ENCODE measurements around the gene PLAAT3. TPM values are rescaled to one million over a fixed set of nuclear protein-coding genes. Genes with fewer than 3 reads are reported as not detected.
"Not testable (repeated sequence)": the region's sequence is repeated elsewhere in the genome, so short reads cannot be mapped to it uniquely, and the experiment has no call there.

PLAAT3 gene
- total RNA-seq, 2 experiments from 2014 or later, result 1.8 to 3.1 TPM

DNA sequence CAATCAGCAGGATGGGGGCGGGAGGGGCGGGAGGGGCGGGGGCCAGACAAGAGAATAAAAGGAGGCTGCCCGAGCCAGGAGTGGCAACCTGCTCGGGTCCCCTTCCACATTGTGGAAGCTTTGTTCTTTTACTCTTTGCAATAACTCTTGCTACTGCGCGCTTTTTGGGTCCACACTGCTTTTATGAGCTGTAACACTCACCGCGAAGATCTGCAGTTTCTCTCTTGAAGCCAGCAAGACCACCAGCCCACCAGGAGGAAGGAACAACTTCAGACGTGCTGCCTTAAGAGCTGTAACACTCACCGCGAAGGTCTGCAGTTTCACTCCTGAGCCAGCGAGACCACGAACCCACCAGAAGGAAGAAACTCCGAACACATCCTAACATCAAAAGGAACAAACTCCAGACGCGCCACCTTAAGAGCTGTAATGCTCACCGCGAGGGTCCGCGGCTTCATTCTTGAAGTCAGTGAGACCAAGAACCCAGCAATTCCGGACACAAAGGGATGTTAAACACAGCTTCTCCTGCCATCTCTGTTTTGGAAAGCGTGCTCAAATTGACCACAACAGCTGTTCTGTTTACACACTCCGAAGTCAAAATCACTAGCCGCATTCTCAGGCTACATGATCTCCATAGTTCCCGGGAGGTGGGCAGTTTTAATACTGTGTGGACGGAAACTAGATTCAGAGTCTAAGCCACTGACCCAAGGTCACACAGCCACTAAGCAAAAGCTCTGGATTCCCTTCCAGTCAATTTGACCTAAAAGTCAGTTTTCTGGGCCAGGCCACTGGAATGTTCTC lies 62.9 kb downstream of the PLAAT3 start:
- POLR2A ChIA-PET, result interaction anchor here (1.3 to 1.5 kb wide), 2 partner anchors 14 to 16 kb away, joined by 3 to 8 read pairs; partner anchors contain the start of gene PLAAT4
- Mint-ChIP-seq H3K27ac (peak overlapping the region; percentile 85), H3K36me3 (ENCODE audit: low read depth) (peaks cover under 1% of the 10 kb centered on the region), H3K9me3 (ENCODE audit: low read depth) (no peaks in the 10 kb centered on the region), H3K4me3 (peak overlapping the region; percentile 61), H3K27me3 (no peaks in the 10 kb centered on the region), H3K4me1 (peaks cover 49% of the 10 kb centered on the region)
- peak; percentile 38 for DNase-seq
- no peak for ATAC-seq
- CTCF ChIA-PET, result interaction anchor here (0.6 to 1.6 kb wide), 8 partner anchors 9 to 85 kb away, joined by 3 to 5 read pairs (median 4); partner anchors contain the start of gene PLAAT4
- intact Hi-C loops (cut with DNase I, micrococcal nuclease), result loop anchor here in 1 of 2 experiments (1.0 kb wide), 1 partner anchor 14 kb away; no protein-coding TSS in a partner anchor

DNA sequence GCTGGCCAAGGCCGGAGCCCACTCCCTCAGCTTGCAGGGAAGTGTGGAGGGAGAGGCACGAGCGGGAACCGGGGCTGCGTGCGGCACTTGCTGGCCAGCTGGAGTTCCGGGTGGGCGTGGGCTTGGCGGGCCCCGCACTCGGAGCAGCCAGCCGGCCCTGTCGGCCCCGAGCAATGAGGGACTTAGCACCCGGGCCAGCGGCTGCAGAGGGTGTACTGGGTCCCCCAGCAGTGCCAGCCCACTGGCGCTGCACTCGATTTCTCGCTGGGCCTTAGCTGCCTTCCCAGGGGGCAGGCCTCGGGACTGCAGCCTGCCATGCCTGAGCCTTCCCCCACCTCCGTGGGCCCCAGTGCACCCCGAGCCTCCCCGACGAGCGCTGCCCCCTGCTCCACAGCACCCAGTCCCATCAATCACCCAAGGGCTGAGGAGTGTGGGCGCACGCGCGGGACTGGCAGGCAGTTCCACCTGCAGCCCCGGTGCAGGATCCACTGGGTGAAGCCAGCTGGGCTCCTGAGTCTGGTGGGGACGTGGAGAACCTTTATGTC lies 64.0 kb downstream of the PLAAT3 start:
- H3K27me3 Mint-ChIP-seq; ATAC-seq; H3K36me3 Mint-ChIP-seq (ENCODE audit: low read depth); DNase-seq; H3K4me3 Mint-ChIP-seq; H3K9me3 Mint-ChIP-seq (ENCODE audit: low read depth); POLR2A ChIA-PET; H3K27ac Mint-ChIP-seq; intact Hi-C loops (cut with DNase I, micrococcal nuclease); CTCF ChIA-PET: not testable (repeated sequence)
- peaks cover 43% of the 10 kb centered on the region for H3K4me1 Mint-ChIP-seq

DNA sequence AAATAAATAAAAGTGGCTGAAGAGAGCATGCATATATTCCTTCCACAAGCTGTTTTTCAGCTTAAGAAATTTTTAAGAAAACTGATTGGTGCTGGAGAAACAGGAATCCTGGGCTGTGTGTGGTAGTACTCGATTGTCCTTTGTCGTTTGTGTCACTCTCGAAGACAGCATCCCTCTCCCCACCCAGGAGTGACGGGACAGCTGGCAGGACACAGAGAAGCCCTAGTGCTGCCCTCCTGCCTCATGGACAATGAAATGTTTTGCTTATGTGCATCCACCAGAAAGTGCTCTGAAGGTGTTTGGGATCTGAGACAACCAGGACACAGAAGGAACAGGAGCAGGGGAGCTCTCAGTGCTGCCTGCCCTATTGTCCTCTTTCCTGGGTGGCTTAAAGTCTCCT lies 64.8 kb downstream of the PLAAT3 start:
- Mint-ChIP-seq H3K9me3 (ENCODE audit: low read depth) (no peaks in the 10 kb centered on the region), H3K27ac (no peak overlapping the region), H3K36me3 (ENCODE audit: low read depth) (peaks cover 6% of the 10 kb centered on the region), H3K4me1 (peaks cover 38% of the 10 kb centered on the region), H3K4me3 (no peak overlapping the region), H3K27me3 (no peaks in the 10 kb centered on the region)
- ATAC-seq (no peak), DNase-seq (no peak)
- ChIA-PET CTCF (interaction anchor here (1.0 kb wide), 1 partner anchor 17 kb away, joined by 3 read pairs; no protein-coding TSS in a partner anchor), POLR2A (no interaction called here)
- intact Hi-C loops (cut with DNase I, micrococcal nuclease), result no loop called here

DNA sequence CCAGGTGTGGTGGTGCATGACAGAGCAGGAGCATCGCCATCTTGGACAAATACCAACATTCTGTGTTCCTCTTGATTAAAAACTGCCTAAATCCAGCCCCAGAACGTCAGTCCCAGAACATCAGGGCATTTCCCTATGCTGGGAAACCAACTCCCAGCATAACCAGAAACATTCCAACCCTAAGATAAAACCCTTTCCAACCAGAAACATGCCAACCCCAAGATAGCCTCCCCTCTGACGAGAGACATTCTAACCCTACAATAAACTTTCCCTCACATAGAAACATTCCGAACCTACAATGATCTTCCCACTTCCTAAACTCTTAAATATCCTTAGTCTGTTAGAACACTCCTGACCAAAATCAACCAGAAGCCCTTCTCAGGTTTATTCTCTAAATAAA lies 66.1 kb downstream of the PLAAT3 start:
- intact Hi-C loops (cut with DNase I, micrococcal nuclease), result no loop called here
- Mint-ChIP-seq H3K36me3 (ENCODE audit: low read depth) (peaks cover 6% of the 10 kb centered on the region), H3K27me3 (no peaks in the 10 kb centered on the region), H3K9me3 (ENCODE audit: low read depth) (no peaks in the 10 kb centered on the region), H3K4me3 (no peak overlapping the region), H3K27ac (no peak overlapping the region), H3K4me1 (peaks cover 26% of the 10 kb centered on the region)
- ATAC-seq, result no peak
- POLR2A ChIA-PET, result interaction anchor here (0.6 kb wide), 1 partner anchor 691 kb away, joined by 3 read pairs; no protein-coding TSS in a partner anchor
- CTCF ChIA-PET, result no interaction called here
- no peak for DNase-seq

GRCh38 chr11:63547061-63547460 lies 67.2 kb downstream of the PLAAT3 start:
- CTCF ChIA-PET, result interaction anchor here (1.5 kb wide), 1 partner anchor 68 kb away, joined by 3 read pairs; no protein-coding TSS in a partner anchor
- Mint-ChIP-seq H3K27ac (no peak overlapping the region), H3K4me1 (peaks cover 23% of the 10 kb centered on the region), H3K4me3 (no peak overlapping the region), H3K27me3 (no peaks in the 10 kb centered on the region), H3K9me3 (ENCODE audit: low read depth) (no peaks in the 10 kb centered on the region), H3K36me3 (ENCODE audit: low read depth) (peaks cover 6% of the 10 kb centered on the region)
- intact Hi-C loops (cut with DNase I, micrococcal nuclease), result no loop called here
- POLR2A ChIA-PET, result interaction anchor here (0.6 kb wide), 1 partner anchor 20 kb away, joined by 3 read pairs; no protein-coding TSS in a partner anchor
- ATAC-seq, result no peak
- no peak for DNase-seq

DNA sequence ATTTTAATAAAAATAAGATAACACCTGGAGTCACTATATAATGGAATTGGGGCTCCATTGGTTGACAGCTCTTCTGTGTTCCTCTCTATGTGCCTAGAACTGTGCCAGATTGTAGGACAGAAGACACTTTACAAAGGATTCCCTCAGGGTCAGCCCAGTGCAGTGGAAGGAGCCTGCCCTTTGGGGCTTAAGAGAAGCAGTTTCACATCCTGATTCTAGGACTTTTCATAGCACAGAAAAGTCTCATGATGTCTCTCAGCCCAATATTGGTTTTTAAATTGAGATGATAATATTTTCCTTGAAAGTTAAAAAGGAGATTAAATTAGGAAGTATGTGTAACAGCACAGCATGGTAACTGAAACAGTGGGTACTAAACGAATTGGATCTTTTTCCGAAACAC lies 70.5 kb downstream of the PLAAT3 start:
- Mint-ChIP-seq H3K27ac (no peak overlapping the region), H3K36me3 (ENCODE audit: low read depth) (peaks cover 6% of the 10 kb centered on the region), H3K4me1 (peaks cover 26% of the 10 kb centered on the region), H3K27me3 (no peaks in the 10 kb centered on the region), H3K9me3 (ENCODE audit: low read depth) (no peaks in the 10 kb centered on the region), H3K4me3 (no peak overlapping the region)
- CTCF ChIA-PET, result no interaction called here
- intact Hi-C loops (cut with DNase I, micrococcal nuclease), result no loop called here
- POLR2A ChIA-PET, result no interaction called here
- no peak for DNase-seq
- ATAC-seq, result no peak

DNA sequence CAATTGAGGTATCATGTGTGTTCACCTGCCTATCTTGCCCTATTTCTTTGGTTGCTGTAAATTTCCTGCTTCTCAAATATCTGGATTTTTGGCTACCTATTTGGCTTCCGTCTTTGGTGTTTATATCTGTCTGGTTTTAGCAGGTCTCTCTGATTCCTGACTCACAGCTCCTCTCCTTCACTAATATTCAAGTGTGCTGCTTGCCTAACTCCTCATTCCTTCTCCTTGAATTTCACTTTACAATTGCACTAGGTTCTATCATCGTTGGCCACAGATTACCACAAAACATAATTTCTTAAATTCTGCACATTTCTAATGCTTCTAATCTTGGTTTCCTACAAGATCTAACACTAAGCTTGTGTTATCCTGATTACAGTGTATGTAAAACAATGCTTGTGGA lies 71.7 kb downstream of the PLAAT3 start:
- intact Hi-C loops (cut with DNase I, micrococcal nuclease); H3K9me3 Mint-ChIP-seq (ENCODE audit: low read depth); POLR2A ChIA-PET; DNase-seq; H3K4me3 Mint-ChIP-seq; H3K27ac Mint-ChIP-seq; H3K27me3 Mint-ChIP-seq; H3K36me3 Mint-ChIP-seq (ENCODE audit: low read depth); ATAC-seq: not testable (repeated sequence)
- CTCF ChIA-PET, result interaction anchor here (0.9 to 1.9 kb wide), 2 partner anchors 9 to 25 kb away, joined by 3 to 5 read pairs; no protein-coding TSS in a partner anchor
- H3K4me1 Mint-ChIP-seq, result peaks cover 37% of the 10 kb centered on the region

DNA sequence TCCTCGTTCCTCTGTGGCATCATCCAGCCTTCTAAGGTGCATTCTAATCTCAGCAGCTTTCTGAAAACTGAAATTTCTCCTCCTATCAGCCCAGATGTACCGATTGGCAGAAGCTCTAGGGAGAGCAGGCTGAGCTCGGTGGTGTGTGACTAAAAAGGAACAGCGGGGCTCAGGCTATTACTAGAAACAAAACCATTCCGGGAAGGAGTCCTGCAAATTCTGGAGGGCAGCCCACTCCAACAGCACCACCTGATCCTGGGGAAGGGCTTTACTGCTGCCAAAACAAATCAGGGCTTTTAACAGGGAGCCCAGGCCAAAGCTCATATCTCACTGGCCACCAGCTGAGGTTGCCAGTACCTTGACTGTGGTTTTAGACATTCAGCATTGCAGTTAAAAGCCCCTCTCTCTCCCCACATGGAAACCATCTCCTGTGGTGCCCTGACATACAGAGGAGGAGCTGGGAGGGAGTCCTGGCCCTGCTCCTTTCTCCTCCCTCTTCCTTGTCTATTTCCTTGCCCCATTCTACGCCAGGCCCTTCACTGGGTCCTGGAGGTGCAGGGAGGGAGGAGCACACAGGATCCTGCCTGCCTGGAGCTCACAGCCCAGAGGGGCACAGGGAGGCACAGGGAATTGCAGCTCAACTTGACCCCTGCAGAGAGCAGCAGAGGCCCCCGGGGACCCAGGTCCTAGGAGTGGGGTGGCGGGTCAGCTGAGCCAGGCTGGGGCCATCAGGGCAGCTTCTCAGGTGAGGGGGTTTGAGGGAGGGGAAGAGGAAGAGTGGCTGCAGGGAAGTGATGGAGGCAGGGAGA lies 76.7 kb downstream of the PLAAT3 start:
- ChIA-PET CTCF (interaction anchor here (0.6 to 2.0 kb wide), 10 partner anchors 13 to 1786 kb away, joined by 3 to 6 read pairs (median 4); partner anchors contain the start of gene RTN3), POLR2A (interaction anchor here (1.2 to 2.2 kb wide), 4 partner anchors 14 to 94 kb away, joined by 4 to 18 read pairs (median 6); no protein-coding TSS in a partner anchor)
- Mint-ChIP-seq H3K4me3 (peak overlapping the region; percentile 81), H3K4me1 (peaks cover 80% of the 10 kb centered on the region), H3K36me3 (ENCODE audit: low read depth) (no peaks in the 10 kb centered on the region), H3K27ac (peak overlapping the region; percentile 94), H3K27me3 (no peaks in the 10 kb centered on the region), H3K9me3 (ENCODE audit: low read depth) (no peaks in the 10 kb centered on the region)
- peak; percentile 42 for DNase-seq
- intact Hi-C loops (cut with DNase I, micrococcal nuclease), result loop anchor here (1.0 to 2.0 kb wide), 3 partner anchors 14 to 30 kb away; no protein-coding TSS in a partner anchor
- peak; percentile 43 for ATAC-seq

DNA sequence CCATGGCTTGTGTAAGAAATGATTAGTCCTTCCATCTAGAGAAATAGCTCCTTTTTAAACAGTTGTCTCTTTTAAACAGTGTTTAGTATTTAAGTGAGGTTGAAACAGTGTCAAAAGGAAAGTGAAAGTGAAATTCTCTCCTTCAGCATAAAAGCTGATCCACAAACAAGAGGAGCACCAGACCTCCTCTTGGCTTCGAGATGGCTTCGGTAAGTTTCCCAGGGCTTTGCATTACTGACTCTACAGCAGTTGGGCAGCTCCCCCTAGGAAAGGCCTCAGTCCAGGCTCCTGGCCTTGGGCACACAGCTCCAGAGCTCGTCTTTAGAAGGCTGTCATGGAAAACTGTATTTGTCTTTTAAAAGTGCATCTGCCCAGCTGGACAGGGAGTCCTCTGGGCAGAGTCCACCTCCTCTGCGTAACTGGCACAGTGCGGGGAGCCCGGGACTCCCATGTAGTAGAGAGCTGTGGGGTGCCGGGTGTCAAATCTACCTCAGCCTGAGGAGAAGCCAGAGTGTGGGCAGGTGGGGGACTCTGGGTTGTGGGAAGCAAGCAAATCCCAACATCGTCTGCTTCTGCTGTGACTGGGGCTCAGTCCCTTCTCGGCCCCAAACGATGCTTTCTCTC lies 77.5 kb downstream of the PLAAT3 start, which contains the start of gene PLAAT4:
Gene PLAAT4 (plus strand): TSS at position 140 of the 624 bp plus-strand sequence. CDS start 61 bp downstream, at position 201.
- Mint-ChIP-seq H3K4me1 (peaks cover 81% of the 10 kb centered on the region), H3K27me3 (no peaks in the 10 kb centered on the region), H3K36me3 (ENCODE audit: low read depth) (no peaks in the 10 kb centered on the region), H3K9me3 (ENCODE audit: low read depth) (no peaks in the 10 kb centered on the region), H3K27ac (peak within 1 kb of the TSS; percentile 94), H3K4me3 (peak within 1 kb of the TSS; percentile 81)
- intact Hi-C loops (cut with DNase I, micrococcal nuclease), result loop anchor here (1.0 to 2.0 kb wide), 4 partner anchors 15 to 132 kb away; no protein-coding TSS in a partner anchor
- ATAC-seq (peak; percentile 65), DNase-seq (peak; percentile 44)
- ChIA-PET CTCF (interaction anchor here (0.6 to 2.0 kb wide), 10 partner anchors 12 to 1785 kb away, joined by 3 to 6 read pairs (median 4); partner anchors contain the start of gene RTN3), POLR2A (interaction anchor here (0.7 to 2.2 kb wide), 5 partner anchors 14 to 93 kb away, joined by 3 to 18 read pairs (median 5); no protein-coding TSS in a partner anchor)

- Mint-ChIP-seq H3K9me3 (ENCODE audit: low read depth) (no peaks in the 10 kb centered on the region), H3K4me3 (peak overlapping the region; percentile 81), H3K36me3 (ENCODE audit: low read depth) (no peaks in the 10 kb centered on the region), H3K27me3 (no peaks in the 10 kb centered on the region), H3K4me1 (peaks cover 87% of the 10 kb centered on the region), H3K27ac (peak overlapping the region; percentile 94)
- intact Hi-C loops (cut with DNase I, micrococcal nuclease), result loop anchor here (1.0 to 2.0 kb wide), 3 partner anchors 17 to 133 kb away; no protein-coding TSS in a partner anchor
- peak; percentile 65 for DNase-seq
- POLR2A ChIA-PET, result no interaction called here
- CTCF ChIA-PET, result interaction anchor here (0.6 to 1.3 kb wide), 3 partner anchors 14 to 56 kb away, joined by 3 read pairs; no protein-coding TSS in a partner anchor
- peak; percentile 46 for ATAC-seq
These were observed 78.5 kb downstream of the PLAAT3 start for GRCh38 chr11:63535734-63536133.
